Lower lobe of right lung (tissue), 2 donors: ENCODE measurements around the gene CFHR4. TPM values are rescaled to one million over a fixed set of nuclear protein-coding genes. Genes with fewer than 3 reads are reported as not detected.
"Not testable (repeated sequence)": the region's sequence is repeated elsewhere in the genome, so short reads cannot be mapped to it uniquely, and the experiment has no call there.

Experiments
- ATAC-seq, 2 donors: fragments of 200-7000 bp; cut with Tn5 transposase; one replicate each; pipeline ENCODE4 v1.9.1; 2020 to 2022; ENCODE audit warnings: mild to moderate bottlenecking in 2 of 2, moderate library complexity in 2 of 2
- DNase-seq: peaks from one replicate; pipeline ENCODE4 v3.0.0-alpha.2; 2020
- H3K27ac ChIP-seq: fragments of 200-600 bp; one replicate; pipeline ENCODE4 v1.8.0; 2022
- H3K27me3 ChIP-seq: fragments of 200-600 bp; one replicate; pipeline ENCODE4 v1.8.0; 2022; ENCODE audit warnings: low read depth
- H3K36me3 ChIP-seq: fragments of 200-600 bp; one replicate; pipeline ENCODE4 v1.8.0; 2022; ENCODE audit warnings: mild to moderate bottlenecking
- H3K4me1 ChIP-seq: fragments of 200-600 bp; one replicate; pipeline ENCODE4 v1.8.0; 2022
- H3K4me3 ChIP-seq: fragments of 200-600 bp; one replicate; pipeline ENCODE4 v1.8.0; 2022; ENCODE audit warnings: mild to moderate bottlenecking
- H3K9me3 ChIP-seq: fragments of 200-600 bp; one replicate; pipeline ENCODE4 v1.8.0; 2022
- intact Hi-C: fragments of 100-400 bp; cut with DNase I; formaldehyde crosslinking; loops from one replicate; pipeline ENCODE4 v1.11.0; 2022
- long read RNA-seq: library from polyadenylated mRNA; unstranded; transcript quantifications from one replicate; pipeline ENCODE4 v2.0.0, GENCODE V29; 2021
- total RNA-seq: library from RNA; stranded (reverse); fragmentation: NEBNext Ultra II Directional; extraction: Animal tissue kit (Norgen Biotek cat#: 25700); gene quantifications from one replicate; pipeline ENCODE4 v1.2.1, GENCODE V29; 2021
- TF ChIP-seq, protein P1 (sequence below): fragments of 200-600 bp; IDR thresholded peaks from one replicate; pipeline ENCODE4 v1.8.0; 2022; ENCODE audit warnings: antibody characterized with exemption, mild to moderate bottlenecking
- donor health status: DM: no; HTN: yes; CAD: no; lungs with severe emphysema.

CFHR4 gene
- not detected for total RNA-seq
- long read RNA-seq: 0 reads

DNA sequence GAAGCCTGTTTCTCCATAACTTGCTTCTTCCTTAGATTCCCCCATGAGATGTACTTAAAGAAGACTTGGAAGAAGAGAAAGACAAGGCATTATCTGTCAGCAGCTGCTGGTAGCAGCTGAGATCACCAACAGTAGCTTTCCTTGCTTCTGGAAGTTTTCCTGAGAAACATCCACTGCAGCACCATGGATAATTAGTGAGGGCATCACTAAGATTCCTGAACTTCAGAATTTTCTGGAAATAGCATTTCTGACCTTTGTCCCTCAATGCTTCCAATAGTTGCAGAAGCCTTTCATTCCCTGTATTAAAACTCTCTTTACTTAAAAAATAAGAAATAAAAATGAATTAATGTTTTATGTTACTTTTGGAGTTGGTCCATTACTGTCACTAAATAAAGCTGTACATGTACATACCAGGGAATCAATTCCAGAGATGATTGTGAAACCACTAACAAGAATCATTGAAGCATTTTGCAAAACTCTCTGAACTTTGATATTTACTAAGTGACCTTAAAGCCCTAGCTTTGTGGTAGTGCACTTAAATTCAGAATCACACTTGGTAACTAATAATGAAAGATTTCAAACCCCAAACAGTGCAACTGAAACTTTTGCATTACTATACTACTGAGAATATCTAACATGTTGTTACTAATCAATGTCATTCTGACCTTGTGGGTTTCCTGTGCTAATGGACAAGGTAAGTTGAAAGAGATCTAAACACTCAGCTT lies at the start of gene CFHR4:
Gene CFHR4, plus strand, starts transcription at position 538 of the 725 bp plus-strand sequence. Its CDS starts 99 bp downstream, at position 637.
- no peak within 1 kb of the TSS for H3K4me3 ChIP-seq
- no peaks in the 10 kb centered on the region for H3K4me1 ChIP-seq
- H3K9me3 ChIP-seq: no peaks in the 10 kb centered on the region
- no peak within 1 kb of the TSS for H3K27ac ChIP-seq
- H3K36me3 ChIP-seq: no peaks in the 10 kb centered on the region
- TF ChIP-seq, protein P1, sequence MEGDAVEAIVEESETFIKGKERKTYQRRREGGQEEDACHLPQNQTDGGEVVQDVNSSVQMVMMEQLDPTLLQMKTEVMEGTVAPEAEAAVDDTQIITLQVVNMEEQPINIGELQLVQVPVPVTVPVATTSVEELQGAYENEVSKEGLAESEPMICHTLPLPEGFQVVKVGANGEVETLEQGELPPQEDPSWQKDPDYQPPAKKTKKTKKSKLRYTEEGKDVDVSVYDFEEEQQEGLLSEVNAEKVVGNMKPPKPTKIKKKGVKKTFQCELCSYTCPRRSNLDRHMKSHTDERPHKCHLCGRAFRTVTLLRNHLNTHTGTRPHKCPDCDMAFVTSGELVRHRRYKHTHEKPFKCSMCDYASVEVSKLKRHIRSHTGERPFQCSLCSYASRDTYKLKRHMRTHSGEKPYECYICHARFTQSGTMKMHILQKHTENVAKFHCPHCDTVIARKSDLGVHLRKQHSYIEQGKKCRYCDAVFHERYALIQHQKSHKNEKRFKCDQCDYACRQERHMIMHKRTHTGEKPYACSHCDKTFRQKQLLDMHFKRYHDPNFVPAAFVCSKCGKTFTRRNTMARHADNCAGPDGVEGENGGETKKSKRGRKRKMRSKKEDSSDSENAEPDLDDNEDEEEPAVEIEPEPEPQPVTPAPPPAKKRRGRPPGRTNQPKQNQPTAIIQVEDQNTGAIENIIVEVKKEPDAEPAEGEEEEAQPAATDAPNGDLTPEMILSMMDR: no peak
- ATAC-seq (no peak), DNase-seq (no peak)
- intact Hi-C loops: no loop called here
- no peaks in the 10 kb centered on the region for H3K27me3 ChIP-seq

DNA sequence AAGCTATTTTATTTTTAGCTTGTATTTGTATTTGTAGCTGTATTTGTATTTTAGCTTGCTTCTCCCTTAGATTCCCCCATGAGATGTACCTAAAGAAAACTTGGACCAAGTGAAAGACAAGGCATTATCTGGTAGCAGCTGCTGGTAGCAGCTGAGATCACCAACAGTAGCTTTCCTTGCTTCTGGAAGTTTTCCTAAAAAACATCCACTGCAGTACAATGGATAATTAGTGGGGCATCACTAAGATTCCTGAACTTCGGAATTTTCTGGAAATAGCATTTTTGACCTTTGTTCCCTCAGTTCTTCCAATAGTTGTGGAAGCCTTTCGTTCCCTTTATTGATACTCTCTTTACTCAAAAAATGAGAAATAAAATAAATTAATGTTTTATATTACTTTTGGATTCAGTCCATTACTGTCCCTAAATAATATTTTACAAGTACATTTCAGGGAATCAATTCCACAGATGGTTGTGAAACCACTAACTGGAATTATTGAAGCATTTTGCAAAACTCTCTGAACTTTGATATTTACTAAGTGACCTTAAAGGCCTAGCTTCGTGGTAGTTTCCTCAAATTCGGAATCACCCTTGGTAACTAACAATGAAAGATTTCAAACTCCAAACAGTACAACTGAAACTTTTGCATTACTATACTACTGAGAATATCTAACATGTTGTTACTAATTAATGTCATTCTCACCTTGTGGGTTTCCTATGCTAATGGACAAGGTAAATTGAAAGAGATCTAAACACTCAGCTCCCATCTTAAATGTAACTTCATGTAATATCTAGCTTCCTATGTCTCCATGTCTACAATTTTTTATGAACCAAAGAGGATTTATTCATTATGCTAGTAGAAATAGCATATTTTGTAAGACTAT lies 38.0 kb upstream of the CFHR4 start:
- intact Hi-C loops, H3K27ac ChIP-seq, H3K36me3 ChIP-seq, DNase-seq, H3K4me1 ChIP-seq, ATAC-seq, H3K27me3 ChIP-seq, H3K4me3 ChIP-seq, H3K9me3 ChIP-seq: not testable (repeated sequence)

DNA sequence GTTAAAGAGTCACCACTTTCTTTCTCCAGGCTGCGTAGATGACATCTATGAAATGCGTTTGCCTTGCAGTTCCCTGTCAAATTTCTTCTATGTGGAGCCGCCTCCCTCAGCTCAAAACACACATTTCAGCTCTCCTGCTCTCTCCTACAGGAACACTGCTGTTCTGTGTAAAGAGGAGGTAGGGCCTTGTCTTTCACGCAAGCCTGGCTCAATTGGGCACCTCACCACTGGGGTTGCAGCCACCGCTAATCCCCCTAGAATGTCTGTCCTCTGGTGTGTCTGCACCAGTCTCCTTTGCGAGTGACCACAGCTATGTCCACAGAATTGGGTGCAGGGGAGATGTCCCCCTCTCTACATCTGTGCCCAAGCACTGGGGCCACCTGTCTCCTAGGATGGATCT lies 31.8 kb upstream of the CFHR4 start:
- DNase-seq (no peak), ATAC-seq (no peak)
- TF ChIP-seq, protein P1: no peak
- Histone ChIP-seq H3K4me3 (no peak overlapping the region), H3K27ac (no peak overlapping the region), H3K27me3 (no peaks in the 10 kb centered on the region), H3K4me1 (no peaks in the 10 kb centered on the region), H3K9me3 (no peaks in the 10 kb centered on the region), H3K36me3 (no peaks in the 10 kb centered on the region)
- intact Hi-C loops: no loop called here

DNA sequence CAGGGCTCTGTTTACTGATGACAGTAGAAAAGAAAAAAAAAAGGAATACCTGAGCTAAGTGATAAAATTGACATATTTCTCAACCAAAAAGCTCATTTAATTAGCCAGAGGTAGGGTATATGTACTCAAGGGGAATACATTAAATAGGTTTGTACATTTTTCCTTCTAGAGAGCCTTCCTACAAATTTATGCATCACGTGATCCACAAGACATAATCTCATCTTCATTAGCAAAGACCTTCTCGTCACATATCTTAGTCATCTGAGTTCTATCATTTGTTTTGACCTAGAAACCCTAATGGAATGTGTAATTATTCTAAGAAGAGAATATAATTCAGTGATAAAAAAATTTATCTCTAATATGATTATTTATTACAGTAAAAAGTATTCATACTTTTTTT lies 30.7 kb upstream of the CFHR4 start:
- Histone ChIP-seq H3K4me1 (no peaks in the 10 kb centered on the region), H3K27me3 (no peaks in the 10 kb centered on the region), H3K36me3 (no peaks in the 10 kb centered on the region), H3K9me3 (no peaks in the 10 kb centered on the region), H3K27ac (no peak overlapping the region), H3K4me3 (no peak overlapping the region)
- ATAC-seq (no peak), DNase-seq (no peak)
- TF ChIP-seq, protein P1: no peak
- intact Hi-C loops: no loop called here

DNA sequence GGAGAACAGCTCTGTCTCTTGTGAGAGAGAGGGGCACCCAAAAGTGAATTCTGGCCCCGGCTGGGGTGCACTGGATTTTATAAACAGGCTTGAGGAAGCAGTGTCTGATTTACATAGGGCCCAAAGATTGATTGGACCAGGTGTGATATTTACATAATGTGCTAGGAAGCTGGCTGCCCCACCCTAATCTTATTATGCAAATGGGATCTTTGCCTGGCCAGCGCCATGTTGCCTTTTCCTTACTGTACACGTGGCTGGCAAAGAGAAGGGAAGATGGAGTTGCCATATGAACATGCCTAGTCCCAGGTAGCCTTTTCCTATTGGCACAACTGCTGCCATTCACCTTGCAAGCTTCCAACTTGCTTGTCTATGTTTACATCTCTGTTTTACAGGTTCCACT lies 29.0 kb upstream of the CFHR4 start:
- H3K36me3 ChIP-seq: no peaks in the 10 kb centered on the region
- DNase-seq (no peak), ATAC-seq (no peak)
- TF ChIP-seq, protein P1: no peak
- intact Hi-C loops: no loop called here
- no peaks in the 10 kb centered on the region for H3K4me1 ChIP-seq
- H3K9me3 ChIP-seq: no peaks in the 10 kb centered on the region
- no peaks in the 10 kb centered on the region for H3K27me3 ChIP-seq
- H3K4me3 ChIP-seq: no peak overlapping the region
- H3K27ac ChIP-seq: no peak overlapping the region
